Measurements from ENCODE around the gene SEMA4A. TPM values are rescaled to one million over a fixed set of nuclear protein-coding genes. Genes with fewer than 3 reads are reported as not detected.
A peak's percentile ranks its signal among the peaks of the same experiment; 100 is the strongest.

The SEMA4A gene
- total and polyA plus RNA-seq, 7 donors: 0.77 to 3.4 (median 1.8) TPM

GRCh38 chr1:156111355-156111962, 41.9 kb upstream of the SEMA4A start:
- no peak overlapping the region for H3K4me3 ChIP-seq
- intact Hi-C loops (cut with DNase I): no loop called here
- WGBS, 3 donors: 62 to 93% (median 75%) methylated on average over 4 of the region's 4 CpGs
- H3K4me1 ChIP-seq: peaks cover 47% of the 10 kb centered on the region
- no peaks in the 10 kb centered on the region for H3K27me3 ChIP-seq (ENCODE audit: insufficient read depth in 3 of 3, low read length in 2 of 3)
- ATAC-seq: no peak
- no peak for TF ChIP-seq CTCF (IDR thresholded peaks at IDR 0.05)
- no peak for DNase-seq
- H3K9me3 ChIP-seq: no peaks in the 10 kb centered on the region
- H3K27ac ChIP-seq: no peak overlapping the region
- H3K36me3 ChIP-seq (ENCODE audit: insufficient read depth in 1 of 2, low read depth in 1 of 2): no peaks in the 10 kb centered on the region

- no peaks in the 10 kb centered on the region for H3K36me3 ChIP-seq (ENCODE audit: insufficient read depth in 1 of 2, low read depth in 1 of 2)
- no peaks in the 10 kb centered on the region for H3K27me3 ChIP-seq (ENCODE audit: insufficient read depth in 3 of 3, low read length in 2 of 3)
- peak overlapping the region; percentile 99 for H3K27ac ChIP-seq
- DNase-seq: no peak
- no peaks in the 10 kb centered on the region for H3K9me3 ChIP-seq
- H3K4me3 ChIP-seq: no peak overlapping the region
- no peak for TF ChIP-seq CTCF (IDR thresholded peaks at IDR 0.05)
- no peak for ATAC-seq
- peaks cover 53% of the 10 kb centered on the region for H3K4me1 ChIP-seq
- intact Hi-C loops (cut with DNase I): no loop called here
- 38 to 55% (median 44%) methylated on average over 9 to 10 of the region's 10 CpGs for WGBS, 3 donors
These were observed 40.9 kb upstream of the SEMA4A start for GRCh38 chr1:156112276-156113137.

GRCh38 chr1:156113282-156113950, 40.0 kb upstream of the SEMA4A start:
- intact Hi-C loops (cut with DNase I): no loop called here
- 42 to 53% (median 43%) methylated on average over 4 of the region's 4 CpGs for WGBS, 3 donors
- DNase-seq (no peak), ATAC-seq (no peak)
- no peaks in the 10 kb centered on the region for H3K27me3 ChIP-seq (ENCODE audit: insufficient read depth in 3 of 3, low read length in 2 of 3)
- H3K27ac ChIP-seq: peak overlapping the region; percentile 99
- no peaks in the 10 kb centered on the region for H3K36me3 ChIP-seq (ENCODE audit: insufficient read depth in 1 of 2, low read depth in 1 of 2)
- peaks cover 49% of the 10 kb centered on the region for H3K4me1 ChIP-seq
- no peaks in the 10 kb centered on the region for H3K9me3 ChIP-seq
- peak overlapping the region; percentile 99 for H3K4me3 ChIP-seq
- TF ChIP-seq CTCF (IDR thresholded peaks at IDR 0.05): no peak

GRCh38 chr1:156114101-156114918, 39.1 kb upstream of the SEMA4A start, which contains the start of gene LMNA:
Gene LMNA (plus strand): TSS chr1:156114711. CDS start chr1:156114919, 208 bp downstream.
- H3K36me3 ChIP-seq (ENCODE audit: insufficient read depth in 1 of 2, low read depth in 1 of 2): no peaks in the 10 kb centered on the region
- DNase-seq (peak; percentile 95 to 98), ATAC-seq (peak; percentile 83 to 86 (median 84))
- WGBS, 3 donors: 0 to 2% (median 1%) methylated on average over 25 to 37 of the region's 37 CpGs
- peaks cover 49% of the 10 kb centered on the region for H3K4me1 ChIP-seq
- peak within 1 kb of the TSS; percentile 99 for H3K27ac ChIP-seq
- no peaks in the 10 kb centered on the region for H3K27me3 ChIP-seq (ENCODE audit: insufficient read depth in 3 of 3, low read length in 2 of 3)
- H3K9me3 ChIP-seq: no peaks in the 10 kb centered on the region
- no peak for TF ChIP-seq CTCF (IDR thresholded peaks at IDR 0.05)
- peak within 1 kb of the TSS; percentile 99 for H3K4me3 ChIP-seq
- intact Hi-C loops (cut with DNase I): no loop called here
